Embryonic facial prominence (tissue), 1 donor: Measurements from ENCODE around the gene ST14.
"Not testable (repeated sequence)": the region's sequence is repeated elsewhere in the genome, so short reads cannot be mapped to it uniquely, and the experiment has no call there.

ENCODE experiments used
- DNase-seq: peaks from one replicate; pipeline ENCODE4 v3.0.0-alpha.2; 2016; ENCODE audit errors: extremely low spot score

ST14 gene

DNA sequence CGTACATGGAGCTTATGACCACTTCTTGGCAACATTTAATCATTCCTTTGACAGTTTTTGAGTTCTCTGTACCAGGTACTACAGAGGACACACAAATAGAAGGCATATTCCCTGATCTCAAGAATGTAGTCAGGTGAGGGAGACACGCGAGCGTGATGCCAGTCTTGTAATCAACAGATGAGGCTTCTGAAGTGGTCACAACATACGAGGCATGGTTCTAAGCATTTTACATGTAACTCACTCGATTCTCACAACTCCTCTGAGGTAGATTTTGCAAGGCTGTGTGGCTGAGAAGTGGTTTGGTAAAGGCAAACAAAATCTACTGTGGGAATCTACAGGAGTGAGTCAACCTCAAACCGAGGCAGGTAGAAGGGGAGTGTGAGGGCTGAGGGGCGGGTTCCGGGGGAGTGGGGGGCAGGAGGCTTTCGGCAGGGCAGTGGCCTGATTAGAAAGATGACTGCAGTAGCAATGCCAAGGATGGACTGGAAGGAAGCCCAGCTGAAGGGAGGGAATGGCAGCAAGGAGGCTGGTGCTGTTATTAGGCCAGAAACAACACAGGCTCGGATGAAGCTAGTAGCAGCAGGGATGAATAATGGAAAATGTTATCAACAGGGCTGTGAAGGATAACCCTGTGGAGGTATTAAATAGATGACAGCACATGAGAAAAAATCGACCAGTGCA is 63.8 kb downstream of the ST14 start:
- DNase-seq, result no peak

DNA sequence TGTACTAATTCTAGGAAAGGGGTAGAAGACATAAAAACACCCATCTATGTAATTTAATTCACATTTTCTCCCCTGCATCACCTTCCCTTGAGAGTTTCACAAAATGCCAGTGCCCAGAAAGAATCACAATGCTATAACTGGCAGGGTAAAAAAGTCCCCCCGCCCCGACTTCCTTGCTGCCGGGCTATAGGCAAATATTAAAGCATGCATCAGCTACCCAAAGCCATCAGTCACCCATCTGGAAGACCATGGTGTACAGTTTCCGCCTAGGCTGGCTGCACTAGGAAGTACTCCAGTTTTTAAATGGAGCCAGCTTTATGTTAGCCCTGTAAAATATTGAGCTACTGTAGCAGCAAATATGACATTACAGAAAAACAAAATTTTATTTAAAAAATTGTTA is 67.8 kb downstream of the ST14 start:
- no peak for DNase-seq

DNA sequence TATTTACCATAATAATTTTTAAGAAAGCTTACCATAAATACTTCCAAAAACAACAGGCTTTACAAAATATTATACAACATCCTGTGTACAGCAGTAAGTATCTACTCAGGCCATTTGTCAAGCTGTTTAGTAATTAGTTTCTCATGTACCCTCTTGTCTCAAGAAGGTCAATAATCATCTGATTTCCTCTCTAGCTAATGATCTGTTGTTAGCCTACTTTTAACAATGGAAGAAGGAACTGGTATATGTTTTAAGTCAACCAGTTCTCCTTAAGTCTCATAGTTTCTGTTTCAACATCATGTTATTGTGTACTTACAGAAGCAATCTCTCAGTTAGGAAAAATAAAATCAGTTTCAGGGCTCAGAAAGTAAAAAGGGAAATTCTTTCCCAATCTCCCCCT is 73.9 kb downstream of the ST14 start:
- DNase-seq, result not testable (repeated sequence)

DNA sequence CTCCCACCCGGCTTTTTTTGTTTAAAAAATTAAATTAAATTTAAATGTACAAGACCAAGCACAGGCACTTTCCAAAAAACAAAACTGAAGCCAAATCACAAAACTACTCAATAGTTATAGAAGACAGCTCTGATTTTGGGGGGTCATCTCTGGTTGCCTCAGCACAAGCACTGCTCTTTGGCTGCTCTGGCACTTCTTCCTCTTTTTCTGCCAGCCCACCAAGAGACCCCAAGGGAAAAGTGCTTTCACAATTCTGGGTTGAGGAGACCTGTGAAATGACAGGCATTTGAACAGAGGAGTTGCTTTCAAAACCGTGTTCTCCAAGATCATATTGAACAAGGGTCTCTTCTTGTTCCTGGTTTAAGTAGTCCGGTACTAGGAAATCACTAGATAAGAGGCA is 74.3 kb downstream of the ST14 start:
- not testable (repeated sequence) for DNase-seq

DNA sequence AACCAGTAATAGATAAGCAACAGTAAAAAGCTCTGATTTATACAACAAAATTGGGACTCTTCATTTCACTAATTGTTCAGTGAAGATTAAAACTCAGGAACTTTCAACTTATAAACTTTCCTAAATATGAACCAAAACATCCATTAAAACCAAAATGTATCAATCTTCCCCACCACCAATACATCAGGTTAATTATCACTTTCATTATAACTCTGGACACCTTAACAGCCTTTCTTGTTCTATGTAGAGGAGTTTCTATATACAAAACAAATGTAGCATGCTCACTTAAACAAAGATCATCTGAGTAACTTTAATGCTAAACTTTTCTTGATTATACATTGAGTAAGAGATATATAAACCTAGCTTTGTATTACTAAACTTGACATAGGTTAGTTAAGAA is 74.7 kb downstream of the ST14 start:
- no peak for DNase-seq

DNA sequence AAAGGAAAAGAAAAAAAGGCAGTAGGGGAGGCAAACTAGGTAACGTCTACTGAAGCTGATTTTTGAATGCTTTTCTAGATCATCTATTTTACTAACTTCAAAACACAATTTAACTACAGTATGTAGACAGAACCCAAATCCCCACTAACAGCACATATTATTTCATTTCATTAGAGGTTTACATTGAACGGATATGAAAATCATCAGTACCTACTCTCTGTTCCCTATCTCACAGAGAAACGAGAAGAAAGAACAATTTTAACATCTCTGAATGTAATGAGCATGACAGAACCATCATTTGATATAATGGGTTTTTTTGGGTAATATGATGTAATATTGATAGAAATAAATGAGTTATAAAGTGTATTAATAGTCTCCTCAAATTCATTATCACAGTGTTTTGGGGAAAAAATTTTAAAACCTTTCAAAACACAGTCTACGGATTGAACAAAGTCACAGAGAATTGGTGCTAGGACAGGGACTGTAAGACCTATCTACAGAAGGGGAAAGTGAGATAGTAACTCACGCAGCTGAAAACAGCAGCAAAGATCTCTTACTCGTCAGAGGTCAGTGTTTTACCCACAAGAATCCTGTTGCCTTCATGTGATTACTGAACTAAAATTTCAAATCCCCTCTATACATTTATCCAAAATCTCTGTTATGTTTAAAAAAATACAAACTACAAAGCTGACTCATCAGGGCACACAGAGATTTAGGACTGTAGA is 77.9 kb downstream of the ST14 start:
- DNase-seq, result no peak

DNA sequence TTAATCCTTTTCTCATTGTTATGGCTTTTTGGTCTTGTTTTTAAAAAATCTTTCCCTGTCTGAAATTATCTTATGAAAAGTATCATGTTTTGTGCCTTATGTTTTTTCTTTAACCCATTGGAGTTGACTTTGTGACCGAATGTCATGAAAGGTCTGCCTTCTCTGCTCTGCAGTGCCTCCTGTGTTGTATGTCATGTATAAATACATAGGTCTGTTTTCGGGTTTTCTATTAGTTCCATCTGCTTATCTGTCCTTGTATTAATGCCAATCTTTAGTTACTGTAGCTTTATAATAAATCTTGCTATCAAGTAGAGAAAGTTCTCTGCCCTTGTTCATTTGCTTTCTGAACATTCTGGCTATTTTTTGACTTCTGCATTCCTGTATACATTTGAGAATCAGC is 82.1 kb downstream of the ST14 start:
- DNase-seq, result no peak

DNA sequence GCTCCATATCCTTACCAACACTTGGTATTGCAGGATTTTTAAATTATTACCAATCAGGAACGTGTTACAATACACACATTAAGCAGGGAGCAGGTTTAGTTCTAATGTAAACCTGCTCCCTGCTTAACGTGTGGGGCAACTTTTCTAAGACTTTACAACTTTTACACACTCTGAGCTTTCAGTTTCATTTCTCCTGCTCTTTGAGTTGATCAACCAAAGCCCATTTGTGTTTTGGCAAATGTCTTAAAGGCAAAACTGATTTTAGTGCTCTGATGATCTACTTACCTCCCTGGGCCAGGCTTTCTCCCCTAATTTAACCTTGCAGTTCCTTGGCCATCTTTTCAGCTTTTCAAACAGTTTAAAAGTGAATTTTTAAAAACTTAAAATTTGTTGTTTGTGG is 84.2 kb downstream of the ST14 start:
- DNase-seq, result no peak

DNA sequence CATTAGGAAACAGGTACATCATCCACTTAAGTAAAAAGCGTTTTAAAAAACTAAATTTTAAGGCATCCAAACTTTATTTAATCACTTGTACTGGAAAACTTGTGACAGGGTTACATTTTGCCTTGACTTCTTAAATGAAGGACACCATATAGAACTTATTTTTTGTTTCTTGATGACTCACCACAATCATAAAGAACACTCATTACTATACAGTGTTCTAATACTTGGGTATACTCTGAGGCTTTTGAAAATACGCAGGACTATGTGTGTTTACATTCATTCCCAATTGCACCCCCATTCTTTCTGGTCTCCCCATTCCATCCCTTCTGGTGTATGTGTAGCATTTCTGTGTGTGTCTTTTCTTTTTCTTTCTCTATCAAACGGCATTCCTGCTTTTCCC is 85.3 kb downstream of the ST14 start:
- DNase-seq, result no peak

DNA sequence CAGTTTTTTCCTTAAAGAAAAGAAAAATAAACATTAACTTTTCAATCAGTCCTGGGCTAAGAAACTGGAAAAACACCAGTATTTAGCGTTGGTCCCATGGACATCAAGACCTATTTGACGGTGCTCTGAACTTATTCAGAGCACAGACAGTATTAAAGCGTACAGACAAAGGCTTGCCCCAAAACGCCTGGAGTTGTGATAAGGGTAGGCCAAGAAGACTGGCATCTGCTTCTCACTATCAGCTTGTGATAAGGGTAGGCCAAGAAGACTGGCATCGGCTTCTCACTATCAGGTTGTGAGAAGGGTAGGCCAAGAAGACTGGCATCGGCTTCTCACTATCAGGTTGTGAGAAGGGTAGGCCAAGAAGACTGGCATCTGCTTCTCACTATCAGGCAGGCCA is 85.8 kb downstream of the ST14 start:
- not testable (repeated sequence) for DNase-seq

DNA sequence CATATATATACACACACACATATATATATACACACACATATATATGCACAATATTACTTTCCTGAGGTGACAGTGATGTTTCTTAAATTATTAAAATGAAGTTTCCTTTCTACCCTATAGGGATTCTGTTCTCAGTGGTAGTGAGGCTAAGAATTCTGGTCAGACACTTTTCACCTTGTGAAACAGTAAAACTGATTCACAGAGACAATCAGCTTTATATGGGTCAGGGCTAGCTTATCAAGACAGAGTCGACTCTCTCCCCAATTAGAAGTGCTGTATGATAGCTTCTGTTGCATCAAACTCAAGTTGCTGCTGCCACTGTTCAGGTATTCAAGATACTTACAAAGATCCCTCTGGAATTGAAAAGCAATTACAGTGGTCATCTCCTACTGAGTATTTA is 86.7 kb downstream of the ST14 start:
- DNase-seq, result no peak

DNA sequence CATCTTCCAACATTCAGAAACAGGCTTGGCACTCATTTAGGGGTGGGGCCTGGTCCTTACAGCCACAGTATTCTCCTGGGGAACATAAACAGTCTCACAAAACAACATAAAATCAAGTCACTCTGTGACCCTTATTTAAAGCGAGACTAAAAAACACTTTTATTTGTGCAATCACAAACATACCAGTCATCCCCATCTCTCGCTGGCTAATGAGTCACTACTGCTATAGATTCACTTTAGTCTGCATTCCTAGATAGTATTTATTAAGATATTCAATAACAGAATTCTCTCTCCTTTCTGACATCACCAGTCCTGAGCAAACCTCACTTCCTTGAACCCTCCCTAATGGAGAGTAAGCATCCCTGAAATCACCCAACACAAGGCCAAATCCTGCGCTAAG is 87.2 kb downstream of the ST14 start:
- no peak for DNase-seq

DNA sequence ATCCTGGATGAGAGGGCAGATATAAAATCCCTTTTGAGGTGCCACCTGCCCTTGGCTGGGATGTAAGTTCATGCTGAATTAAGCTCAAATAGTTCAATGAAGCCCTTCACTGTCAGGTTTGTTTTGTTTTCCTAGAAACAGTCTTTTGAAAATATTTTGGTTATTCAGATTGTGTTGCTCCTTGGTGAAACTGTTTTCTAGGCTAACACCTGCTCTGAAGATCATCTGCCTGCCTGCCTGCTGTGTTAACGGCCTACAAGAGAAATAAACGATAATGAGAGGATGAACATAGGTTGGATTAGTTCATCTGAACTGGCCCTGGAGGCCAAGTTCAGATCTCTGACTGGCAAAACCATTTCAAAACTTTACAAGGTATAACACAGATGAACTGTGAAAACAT is 87.7 kb downstream of the ST14 start:
- DNase-seq, result no peak

DNA sequence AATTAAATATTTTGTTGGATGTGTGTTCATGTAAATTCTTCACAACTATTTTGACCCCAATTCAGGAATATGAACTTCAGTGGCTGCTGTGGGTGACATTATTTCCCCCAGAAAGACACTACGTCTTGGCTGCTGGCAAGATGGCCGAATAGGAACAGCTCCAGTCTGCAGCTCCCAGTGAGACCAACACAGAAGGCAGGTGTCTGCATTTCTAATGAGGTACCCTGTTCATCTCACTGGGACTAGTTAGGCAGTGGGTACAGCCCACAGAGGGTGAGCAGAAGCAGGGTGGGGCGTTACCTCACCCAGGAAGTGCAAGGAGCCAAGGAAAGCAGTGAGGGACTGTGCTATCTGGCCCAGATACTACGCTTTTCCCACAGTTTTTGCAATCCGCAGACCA is 89.8 kb downstream of the ST14 start:
- DNase-seq, result no peak

DNA sequence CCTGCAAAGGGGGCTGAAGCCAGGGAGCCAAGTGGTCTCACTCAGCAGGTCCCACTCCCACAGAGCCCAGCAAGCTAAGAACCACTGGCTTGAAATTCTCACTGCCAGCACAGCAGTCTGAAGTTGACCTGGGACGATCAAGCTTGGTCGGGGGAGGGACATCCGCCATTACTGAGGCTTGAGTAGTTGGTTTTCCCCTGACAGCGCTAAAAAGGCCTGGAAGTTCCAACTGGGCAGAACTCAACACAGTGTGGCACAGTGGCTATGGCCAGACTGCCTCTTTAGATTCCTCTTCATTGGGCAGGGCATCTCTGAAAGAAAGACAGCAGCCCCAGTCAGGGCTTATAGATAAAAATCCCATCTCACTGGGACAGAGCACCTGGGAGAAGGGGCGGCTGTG is 90.3 kb downstream of the ST14 start:
- DNase-seq, result not testable (repeated sequence)

DNA sequence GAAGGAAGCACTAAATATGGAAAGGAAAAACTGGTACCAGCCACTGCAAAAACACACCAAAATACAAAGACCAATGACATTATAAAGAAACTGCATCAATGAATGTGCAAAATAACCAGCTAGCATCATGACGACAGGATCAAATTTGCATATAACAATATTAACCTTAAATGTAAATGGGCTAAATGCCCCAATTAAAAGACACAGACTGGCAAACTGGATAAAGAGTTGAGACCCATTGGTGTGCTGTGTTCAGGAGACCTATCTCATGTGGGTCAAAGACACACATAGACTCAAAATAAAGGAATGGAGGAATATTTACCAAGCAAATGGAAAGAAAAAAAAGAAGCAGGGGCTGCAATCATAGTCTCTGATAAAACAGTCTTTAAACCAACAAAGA is 92.2 kb downstream of the ST14 start:
- not testable (repeated sequence) for DNase-seq
